Smooth muscle cell (in vitro differentiated cells): ENCODE measurements around the gene SMTNL1. TPM values are rescaled to one million over a fixed set of nuclear protein-coding genes. Genes with fewer than 3 reads are reported as not detected.

Experiments used
- DNase-seq: peaks from one replicate; lab custom pipeline; 2025; ENCODE audit not compliant: unreplicated experiment; lab: John Stamatoyannopoulos, UW
- H2AFZ ChIP-seq: fragments of 200-600 bp; sonication (generic); 2 replicates; pipeline ENCODE4 v1.6.0; 2016; ENCODE audit warnings: antibody characterized with exemption, low read depth, mild to moderate bottlenecking
- H3F3A ChIP-seq: fragments of 200-600 bp; sonication (generic); 2 replicates; pipeline ENCODE4 v1.6.0; 2017; ENCODE audit warnings: antibody characterized with exemption, low read depth
- H3K27ac ChIP-seq: fragments of 200-600 bp; sonication (generic); 2 replicates; pipeline ENCODE4 v1.5.1; 2016; ENCODE audit warnings: low read depth, mild to moderate bottlenecking
- H3K27me3 ChIP-seq: fragments of 200-600 bp; sonication (generic); 2 replicates; pipeline ENCODE4 v1.6.1; 2016; ENCODE audit warnings: low read depth, mild to moderate bottlenecking
- H3K36me3 ChIP-seq: fragments of 200-600 bp; sonication (generic); 2 replicates; pipeline ENCODE4 v1.5.1; 2016; ENCODE audit warnings: low read depth
- H3K4me1 ChIP-seq: fragments of 200-600 bp; sonication (generic); 2 replicates; pipeline ENCODE4 v1.5.1; 2016; ENCODE audit warnings: low read depth
- H3K4me2 ChIP-seq: fragments of 200-600 bp; sonication (generic); 2 replicates; pipeline ENCODE4 v1.6.0; 2016; ENCODE audit warnings: mild to moderate bottlenecking
- H3K4me3 ChIP-seq: fragments of 200-600 bp; sonication (generic); 2 replicates; pipeline ENCODE4 v1.5.1; 2016; ENCODE audit warnings: mild to moderate bottlenecking
- H3K79me2 ChIP-seq: fragments of 200-600 bp; sonication (generic); 2 replicates; pipeline ENCODE4 v1.6.0; 2016; ENCODE audit warnings: low read depth, mild to moderate bottlenecking
- H3K9ac ChIP-seq: fragments of 200-600 bp; sonication (generic); 2 replicates; pipeline ENCODE4 v1.6.0; 2016; ENCODE audit warnings: low read depth
- H3K9me3 ChIP-seq: fragments of 200-600 bp; sonication (generic); replicated peaks from 2 replicates; pipeline ENCODE4 v1.5.1; 2016; ENCODE audit warnings: low read depth
- H4K20me1 ChIP-seq: fragments of 200-600 bp; sonication (generic); 2 replicates; pipeline ENCODE4 v1.6.0; 2016; ENCODE audit warnings: low read depth
- CTCF ChIP-seq: fragments of 200-600 bp; sonication (generic); IDR thresholded peaks from 2 replicates; pipeline ENCODE4 v1.5.1; 2017; ENCODE audit warnings: borderline replicate concordance, mild to moderate bottlenecking, antibody characterized with exemption; ENCODE audit not compliant: insufficient read depth, poor library complexity, severe bottlenecking
- WGBS: methylation state at CpG from one replicate; pipeline ENCODE4 v1.1.7; 2016; ENCODE audit warnings: low lambda C conversion rate; 5-methylcytosine and 5-hydroxymethylcytosine counted together
- polyA plus RNA-seq: library from polyadenylated mRNA; unstranded; fragments of >200 nt; fragmentation: Nextera tagmentation; extraction: Ambion mirVana; gene quantifications from 2 replicates; pipeline ENCODE4 v1.2.1, GENCODE V29; 2016
- total RNA-seq: library from RNA; depleted of rRNA; stranded (reverse); fragments of >200 nt; gene quantifications from 2 replicates; pipeline ENCODE4 v1.2.3, GENCODE V29; 2014

Gene SMTNL1
- total and polyA plus RNA-seq, 2 experiments from 2014 or later: not detected

- H3F3A ChIP-seq: no peaks in the 10 kb centered on the region
- no peaks in the 10 kb centered on the region for H3K36me3 ChIP-seq
- no peaks in the 10 kb centered on the region for H4K20me1 ChIP-seq
- H3K9me3 ChIP-seq: no peaks in the 10 kb centered on the region
- TF ChIP-seq CTCF: no peak
- DNase-seq: no peak
- no peak overlapping the region for H3K4me2 ChIP-seq
- H2AFZ ChIP-seq: no peak overlapping the region
- no peak overlapping the region for H3K9ac ChIP-seq
- H3K4me3 ChIP-seq: no peak overlapping the region
- no peaks in the 10 kb centered on the region for H3K4me1 ChIP-seq
- no peak overlapping the region for H3K27ac ChIP-seq
- H3K79me2 ChIP-seq: no peaks in the 10 kb centered on the region
- no peaks in the 10 kb centered on the region for H3K27me3 ChIP-seq
- WGBS: 95% methylated on average over 7 of the region's 7 CpGs
These were observed 28.8 kb upstream of the SMTNL1 start for GRCh38 chr11:57508341-57509170.

- H3K27ac ChIP-seq: no peak overlapping the region
- H3K36me3 ChIP-seq: no peaks in the 10 kb centered on the region
- H3K27me3 ChIP-seq: peaks cover 9% of the 10 kb centered on the region
- H2AFZ ChIP-seq: no peak overlapping the region
- H3K4me3 ChIP-seq: no peak overlapping the region
- no peaks in the 10 kb centered on the region for H3K79me2 ChIP-seq
- no peak overlapping the region for H3K9ac ChIP-seq
- 97% methylated on average over 6 of the region's 6 CpGs for WGBS
- no peaks in the 10 kb centered on the region for H3K4me1 ChIP-seq
- no peak overlapping the region for H3K4me2 ChIP-seq
- no peak for DNase-seq
- TF ChIP-seq CTCF: no peak
- no peaks in the 10 kb centered on the region for H3K9me3 ChIP-seq
- H3F3A ChIP-seq: no peaks in the 10 kb centered on the region
- no peaks in the 10 kb centered on the region for H4K20me1 ChIP-seq
These were observed 25.5 kb upstream of the SMTNL1 start for GRCh38 chr11:57511741-57512430.

GRCh38 chr11:57512646-57513451 lies 24.5 kb upstream of the SMTNL1 start:
- H3K9me3 ChIP-seq: no peaks in the 10 kb centered on the region
- H4K20me1 ChIP-seq: no peaks in the 10 kb centered on the region
- 87% methylated on average over 12 of the region's 12 CpGs for WGBS
- TF ChIP-seq CTCF: no peak
- H3K27me3 ChIP-seq: peaks cover 10% of the 10 kb centered on the region
- no peaks in the 10 kb centered on the region for H3F3A ChIP-seq
- H3K36me3 ChIP-seq: no peaks in the 10 kb centered on the region
- H3K79me2 ChIP-seq: no peaks in the 10 kb centered on the region
- H3K4me3 ChIP-seq: no peak overlapping the region
- H3K4me2 ChIP-seq: no peak overlapping the region
- DNase-seq: no peak
- no peak overlapping the region for H3K9ac ChIP-seq
- H3K27ac ChIP-seq: no peak overlapping the region
- no peaks in the 10 kb centered on the region for H3K4me1 ChIP-seq
- H2AFZ ChIP-seq: no peak overlapping the region
